Hematopoietic multipotent progenitor cell treated with erythropoietin and hydrocortisone succinate and interleukin-3 and kit ligand, for 17 days (in vitro differentiated cells): ENCODE measurements around the gene ARSB.

ENCODE experiments used
- DNase-seq: peaks from one replicate; pipeline ENCODE4 v3.0.0-alpha.2; 2015; ENCODE audit warnings: low spot score

The ARSB gene

GRCh38 chr5:78805474-78806124, 179.5 kb downstream of the ARSB start:
- DNase-seq: no peak

- DNase-seq: no peak
Measured at GRCh38 chr5:78804995-78805394, 180.1 kb downstream of the ARSB start.

- DNase-seq: no peak
Measured at GRCh38 chr5:78803941-78804340, 181.2 kb downstream of the ARSB start.

DNA sequence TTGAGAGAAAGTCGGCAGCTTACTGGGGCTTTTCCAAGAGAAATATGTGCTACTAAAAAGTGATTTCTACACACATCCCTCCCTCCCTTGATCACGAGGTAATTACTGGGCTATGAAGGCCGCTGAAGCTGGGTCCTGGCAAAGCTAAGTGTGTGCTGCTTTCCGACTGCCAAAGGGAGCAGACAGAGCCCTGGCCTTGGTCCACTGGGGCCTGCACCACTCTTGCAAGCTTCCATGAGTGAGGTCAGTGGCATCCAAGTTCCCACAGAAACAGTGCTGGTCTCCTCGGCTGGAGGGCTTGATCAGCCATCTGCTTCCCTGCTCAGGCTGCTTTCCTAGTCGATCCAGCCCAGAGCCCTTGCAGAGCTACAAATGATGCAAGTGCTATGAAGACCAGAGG, 181.8 kb downstream of the ARSB start:
- DNase-seq: no peak

DNA sequence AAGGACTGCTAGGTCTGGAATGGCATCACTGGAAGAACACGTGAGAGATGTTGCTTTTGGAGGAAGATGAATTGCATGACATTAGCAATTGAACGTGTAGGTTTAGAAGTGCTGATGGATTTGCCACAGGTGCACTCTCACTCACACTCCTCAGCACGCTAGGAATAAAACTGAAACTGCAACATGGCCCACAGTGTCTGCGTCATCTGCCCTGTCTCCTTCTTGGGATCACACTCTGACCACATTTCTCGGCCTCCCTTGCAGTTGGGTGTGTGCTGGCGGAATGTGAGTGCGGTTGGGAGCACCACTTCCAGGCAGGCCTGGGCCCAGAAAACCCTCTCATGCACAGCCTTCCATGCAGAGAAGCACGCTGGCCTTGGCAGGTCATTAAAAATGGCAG, 183.7 kb downstream of the ARSB start:
- no peak for DNase-seq

GRCh38 chr5:78799266-78800017, 185.7 kb downstream of the ARSB start:
- no peak for DNase-seq

- DNase-seq: no peak
Measured at GRCh38 chr5:78798673-78799029, 186.5 kb downstream of the ARSB start.

GRCh38 chr5:78797936-78798672, 187.0 kb downstream of the ARSB start:
- no peak for DNase-seq

- DNase-seq: no peak
Measured at GRCh38 chr5:78795757-78796156, 189.4 kb downstream of the ARSB start.

DNA sequence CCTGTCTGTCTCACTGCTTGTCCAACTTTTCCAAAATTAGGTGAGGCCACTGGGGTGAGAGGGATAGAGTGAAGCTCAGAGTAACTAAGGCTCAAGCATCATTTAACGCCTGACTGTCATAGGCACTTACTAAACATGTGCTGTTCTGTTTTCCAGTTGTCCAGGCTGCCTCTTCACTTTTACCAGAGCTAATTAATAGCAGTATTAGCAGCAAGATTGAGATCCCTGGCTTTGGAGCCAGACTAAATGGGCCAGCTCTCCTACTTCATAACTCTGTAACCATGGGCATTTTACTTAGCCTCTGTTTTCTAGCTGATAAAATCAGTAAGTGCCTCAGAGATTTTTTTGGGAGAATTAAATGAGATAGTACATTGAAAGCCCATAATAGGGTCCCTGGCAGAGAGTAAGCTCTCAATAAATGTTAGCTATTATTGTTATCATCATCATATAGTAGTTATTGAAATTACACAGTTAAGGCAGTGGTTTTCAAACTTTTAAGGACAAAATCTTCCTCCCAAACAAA, 190.4 kb downstream of the ARSB start:
- no peak for DNase-seq

- no peak for DNase-seq
Measured at GRCh38 chr5:78793907-78794662, 191.0 kb downstream of the ARSB start.

GRCh38 chr5:78792345-78793055, 192.6 kb downstream of the ARSB start:
- no peak for DNase-seq

DNA sequence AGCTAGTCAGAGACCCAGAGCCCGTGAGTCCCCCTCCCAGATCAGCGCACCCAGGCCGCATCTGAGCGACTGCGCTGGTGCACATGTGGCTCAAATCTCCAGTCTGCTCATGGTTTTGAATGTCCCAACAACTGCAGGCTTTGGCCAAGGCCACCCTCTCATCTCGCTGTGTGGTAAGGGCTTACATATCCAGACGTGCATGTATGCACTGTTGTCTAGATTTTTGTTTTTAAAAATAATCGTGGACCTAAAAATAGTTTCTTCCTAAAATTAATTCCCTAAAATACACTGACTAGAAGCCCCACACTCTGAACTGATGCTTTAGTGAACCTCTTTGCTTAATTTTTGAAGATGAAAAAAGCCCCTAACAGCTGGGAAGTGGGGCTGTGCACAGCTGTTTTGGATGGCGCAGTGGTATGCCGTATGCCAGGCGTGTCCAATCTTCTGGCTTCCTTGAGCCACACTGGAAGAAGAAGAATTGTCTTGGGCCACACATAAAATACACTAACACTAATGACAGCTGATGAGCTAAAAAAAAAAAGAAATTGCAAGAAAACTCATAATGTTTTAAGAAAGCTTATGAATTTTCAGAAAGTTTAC, 193.5 kb downstream of the ARSB start:
- no peak for DNase-seq

DNA sequence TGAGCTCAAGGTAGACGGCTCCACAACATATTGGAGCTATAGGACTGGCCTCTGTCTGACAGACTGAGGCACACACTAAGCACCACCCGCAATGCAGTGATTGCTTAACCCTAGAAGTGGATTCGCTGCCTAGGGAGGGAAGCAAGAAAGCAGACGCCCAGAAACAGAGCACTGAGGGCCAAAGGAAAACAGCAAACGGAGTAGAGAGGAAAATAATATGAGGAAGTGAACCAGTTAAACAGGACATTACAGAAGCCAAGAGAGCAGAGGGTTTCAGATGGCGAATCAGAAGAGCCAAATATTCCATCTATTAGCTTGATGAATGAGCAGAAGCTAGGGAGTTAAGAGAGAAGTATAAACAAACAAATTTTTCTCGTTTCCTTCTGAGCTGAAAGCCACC, 197.3 kb downstream of the ARSB start:
- no peak for DNase-seq

DNA sequence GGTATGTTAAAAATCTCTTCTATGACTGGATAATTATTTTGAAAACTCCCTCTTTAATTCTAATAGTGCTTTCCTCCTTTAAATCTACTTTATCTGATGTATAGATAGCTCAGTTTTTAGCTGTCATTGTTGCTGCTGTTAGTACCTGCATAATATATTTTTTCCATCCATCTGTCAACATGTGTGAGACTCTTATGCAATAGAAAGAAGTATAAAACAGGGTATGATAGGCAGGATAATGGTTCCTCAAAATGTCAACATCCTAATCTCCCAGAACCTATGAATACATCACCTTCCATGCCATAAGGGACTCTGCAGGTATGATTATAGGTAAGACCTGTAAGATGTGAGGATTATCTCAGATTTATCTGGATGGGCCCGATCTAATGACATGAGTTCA, 199.7 kb downstream of the ARSB start:
- DNase-seq: no peak

DNA sequence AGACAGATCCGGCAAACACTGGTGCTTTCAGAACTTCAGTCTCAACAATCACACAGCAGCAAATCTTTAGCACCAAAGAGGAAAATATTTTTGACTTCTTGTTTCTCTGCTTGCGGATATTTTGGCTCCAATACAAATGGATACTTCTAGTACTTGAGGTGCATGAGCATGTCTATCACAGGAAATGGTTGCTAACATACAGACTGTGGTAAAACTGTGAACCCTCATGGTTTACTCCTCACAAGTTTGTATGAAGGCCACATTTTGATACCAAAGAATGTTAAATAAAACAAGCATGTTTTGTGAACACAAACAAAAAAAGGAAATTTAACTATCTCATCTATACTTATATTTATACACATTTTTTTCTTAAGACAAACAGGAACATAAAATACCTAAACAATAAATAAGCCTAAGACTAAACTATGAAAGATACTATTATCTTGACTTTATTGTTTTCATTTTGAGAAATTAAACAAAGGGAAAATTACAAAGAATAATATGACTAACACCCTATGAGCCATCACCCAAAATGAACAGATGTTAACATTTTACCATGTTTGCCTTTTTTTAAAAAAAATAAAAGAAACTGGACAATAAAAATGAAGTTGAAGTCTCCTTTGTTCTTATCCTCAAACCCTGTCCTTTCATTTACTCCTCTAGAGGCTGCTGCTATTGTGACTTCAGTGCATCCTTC, 201.5 kb downstream of the ARSB start:
- no peak for DNase-seq

DNA sequence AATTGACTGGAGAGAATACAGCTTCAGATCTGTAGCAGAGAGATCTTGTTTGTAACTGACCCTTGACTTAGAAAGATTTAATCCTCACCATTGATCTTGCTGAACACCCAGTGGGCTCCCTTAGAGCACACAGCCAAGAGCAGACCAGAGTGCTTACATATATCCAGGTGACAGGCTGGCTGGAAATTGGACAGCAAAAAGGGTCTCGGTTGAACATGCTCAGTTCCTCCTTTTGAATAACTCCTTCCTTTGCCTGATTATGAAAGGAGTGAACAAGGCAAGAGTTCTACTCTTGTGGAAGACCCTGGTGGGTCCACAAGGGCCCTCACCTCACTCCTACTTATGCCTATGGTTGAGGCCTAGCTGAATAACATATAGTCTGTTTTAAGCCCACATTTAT, 202.4 kb downstream of the ARSB start:
- DNase-seq: no peak

DNA sequence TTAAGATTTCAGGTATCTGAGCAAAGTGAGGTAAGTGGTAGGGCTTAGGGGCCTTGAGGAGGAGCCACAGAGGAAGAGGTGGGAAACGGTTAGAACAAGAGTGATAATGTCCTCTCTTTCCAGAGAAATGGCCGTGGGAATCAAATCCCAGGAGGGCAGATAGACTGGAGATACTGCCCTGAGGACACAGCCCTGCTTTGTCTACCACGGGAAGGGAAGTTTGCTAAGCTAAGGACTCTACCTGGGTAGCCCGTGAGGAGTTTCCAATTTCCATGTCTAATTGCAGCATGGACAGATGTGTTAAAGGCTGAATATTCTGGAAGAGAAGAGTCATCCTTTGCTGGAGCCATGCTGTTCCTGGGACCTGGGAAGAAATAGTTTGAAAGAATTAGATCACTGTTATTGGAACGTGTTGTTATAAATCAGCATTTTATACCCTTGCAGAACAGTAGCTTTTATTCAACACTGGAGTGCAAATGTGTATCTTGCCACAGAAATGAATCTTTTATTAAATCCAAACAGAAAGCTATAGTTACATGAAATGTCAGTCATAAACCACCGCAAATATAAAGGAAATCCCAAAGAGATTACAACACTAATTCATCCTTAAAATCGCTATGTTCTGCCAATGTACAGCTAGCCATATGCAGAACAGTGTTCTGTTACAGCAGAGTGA, 203.4 kb downstream of the ARSB start:
- no peak for DNase-seq

GRCh38 chr5:78779771-78780616, 205.1 kb downstream of the ARSB start:
- DNase-seq: no peak
